Liver (tissue), 3 donors: ENCODE data around the gene REXO1.

Experiments
- SP1 ChIP-seq: IDR thresholded peaks from 2 replicates; pipeline ENCODE4 v1.6.1; 2018; ENCODE audit warnings: antibody characterized with exemption, mild to moderate bottlenecking
- TF ChIP-seq, protein P1 (sequence below): fragments of 150-350 bp; IDR thresholded peaks from 2 replicates; pipeline ENCODE4 v1.5.1; 2017; ENCODE audit warnings: improper control_type of control experiment, low read depth, low read length; ENCODE audit not compliant: missing input control
- TF ChIP-seq, protein P2 (sequence below): IDR thresholded peaks from 2 replicates; pipeline ENCODE4 v1.6.1; 2016; ENCODE audit warnings: antibody characterized with exemption
- TF ChIP-seq, protein P3 (sequence below): IDR thresholded peaks from 2 replicates; pipeline ENCODE4 v1.6.1; 2016; ENCODE audit warnings: antibody characterized with exemption, mild to moderate bottlenecking
- TF ChIP-seq, protein P4 (sequence below): IDR thresholded peaks from 2 replicates; pipeline ENCODE4 v1.6.1; 2016; ENCODE audit warnings: antibody characterized with exemption
- donor health status: healthy.
- donor health status: healthy.

DNA sequence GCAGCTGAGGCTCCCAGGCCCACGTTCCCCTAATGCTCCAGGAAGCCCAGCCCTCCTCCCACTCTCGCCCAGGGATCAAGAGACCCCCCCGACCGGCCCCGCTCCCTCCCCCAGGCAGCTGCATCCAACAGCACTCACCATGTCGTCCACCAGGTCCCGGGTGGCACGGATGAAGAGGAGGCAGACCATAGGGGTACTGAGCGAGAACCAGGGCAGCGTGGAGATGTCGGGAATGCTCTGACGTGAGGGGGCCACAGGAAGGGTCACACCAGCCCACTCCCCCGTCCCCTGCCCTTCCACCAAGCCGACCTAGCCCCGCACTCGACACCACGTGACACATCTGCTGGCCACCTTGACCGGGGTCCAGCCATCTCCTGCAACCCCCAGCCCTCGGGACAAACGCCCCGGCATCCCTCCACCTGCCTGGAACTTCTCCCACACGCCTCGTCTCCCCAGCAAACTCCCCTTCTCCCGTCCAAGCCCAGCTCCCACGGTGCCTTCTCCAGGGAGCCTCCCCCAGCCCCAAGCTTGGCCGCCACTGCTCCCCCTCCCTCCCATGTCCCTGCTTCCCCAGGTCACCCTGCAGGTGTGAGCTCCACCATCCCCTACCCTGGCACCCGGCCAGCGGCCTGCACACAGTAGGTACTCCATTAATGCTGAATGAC is 41.1 kb downstream of the REXO1 start:
- TF ChIP-seq, protein P1, sequence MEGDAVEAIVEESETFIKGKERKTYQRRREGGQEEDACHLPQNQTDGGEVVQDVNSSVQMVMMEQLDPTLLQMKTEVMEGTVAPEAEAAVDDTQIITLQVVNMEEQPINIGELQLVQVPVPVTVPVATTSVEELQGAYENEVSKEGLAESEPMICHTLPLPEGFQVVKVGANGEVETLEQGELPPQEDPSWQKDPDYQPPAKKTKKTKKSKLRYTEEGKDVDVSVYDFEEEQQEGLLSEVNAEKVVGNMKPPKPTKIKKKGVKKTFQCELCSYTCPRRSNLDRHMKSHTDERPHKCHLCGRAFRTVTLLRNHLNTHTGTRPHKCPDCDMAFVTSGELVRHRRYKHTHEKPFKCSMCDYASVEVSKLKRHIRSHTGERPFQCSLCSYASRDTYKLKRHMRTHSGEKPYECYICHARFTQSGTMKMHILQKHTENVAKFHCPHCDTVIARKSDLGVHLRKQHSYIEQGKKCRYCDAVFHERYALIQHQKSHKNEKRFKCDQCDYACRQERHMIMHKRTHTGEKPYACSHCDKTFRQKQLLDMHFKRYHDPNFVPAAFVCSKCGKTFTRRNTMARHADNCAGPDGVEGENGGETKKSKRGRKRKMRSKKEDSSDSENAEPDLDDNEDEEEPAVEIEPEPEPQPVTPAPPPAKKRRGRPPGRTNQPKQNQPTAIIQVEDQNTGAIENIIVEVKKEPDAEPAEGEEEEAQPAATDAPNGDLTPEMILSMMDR, result no peak
- no peak for TF ChIP-seq SP1
- TF ChIP-seq, protein P2, sequence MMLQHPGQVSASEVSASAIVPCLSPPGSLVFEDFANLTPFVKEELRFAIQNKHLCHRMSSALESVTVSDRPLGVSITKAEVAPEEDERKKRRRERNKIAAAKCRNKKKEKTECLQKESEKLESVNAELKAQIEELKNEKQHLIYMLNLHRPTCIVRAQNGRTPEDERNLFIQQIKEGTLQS, result no peak
- TF ChIP-seq, protein P3, sequence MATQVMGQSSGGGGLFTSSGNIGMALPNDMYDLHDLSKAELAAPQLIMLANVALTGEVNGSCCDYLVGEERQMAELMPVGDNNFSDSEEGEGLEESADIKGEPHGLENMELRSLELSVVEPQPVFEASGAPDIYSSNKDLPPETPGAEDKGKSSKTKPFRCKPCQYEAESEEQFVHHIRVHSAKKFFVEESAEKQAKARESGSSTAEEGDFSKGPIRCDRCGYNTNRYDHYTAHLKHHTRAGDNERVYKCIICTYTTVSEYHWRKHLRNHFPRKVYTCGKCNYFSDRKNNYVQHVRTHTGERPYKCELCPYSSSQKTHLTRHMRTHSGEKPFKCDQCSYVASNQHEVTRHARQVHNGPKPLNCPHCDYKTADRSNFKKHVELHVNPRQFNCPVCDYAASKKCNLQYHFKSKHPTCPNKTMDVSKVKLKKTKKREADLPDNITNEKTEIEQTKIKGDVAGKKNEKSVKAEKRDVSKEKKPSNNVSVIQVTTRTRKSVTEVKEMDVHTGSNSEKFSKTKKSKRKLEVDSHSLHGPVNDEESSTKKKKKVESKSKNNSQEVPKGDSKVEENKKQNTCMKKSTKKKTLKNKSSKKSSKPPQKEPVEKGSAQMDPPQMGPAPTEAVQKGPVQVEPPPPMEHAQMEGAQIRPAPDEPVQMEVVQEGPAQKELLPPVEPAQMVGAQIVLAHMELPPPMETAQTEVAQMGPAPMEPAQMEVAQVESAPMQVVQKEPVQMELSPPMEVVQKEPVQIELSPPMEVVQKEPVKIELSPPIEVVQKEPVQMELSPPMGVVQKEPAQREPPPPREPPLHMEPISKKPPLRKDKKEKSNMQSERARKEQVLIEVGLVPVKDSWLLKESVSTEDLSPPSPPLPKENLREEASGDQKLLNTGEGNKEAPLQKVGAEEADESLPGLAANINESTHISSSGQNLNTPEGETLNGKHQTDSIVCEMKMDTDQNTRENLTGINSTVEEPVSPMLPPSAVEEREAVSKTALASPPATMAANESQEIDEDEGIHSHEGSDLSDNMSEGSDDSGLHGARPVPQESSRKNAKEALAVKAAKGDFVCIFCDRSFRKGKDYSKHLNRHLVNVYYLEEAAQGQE, result no peak
- TF ChIP-seq, protein P4, sequence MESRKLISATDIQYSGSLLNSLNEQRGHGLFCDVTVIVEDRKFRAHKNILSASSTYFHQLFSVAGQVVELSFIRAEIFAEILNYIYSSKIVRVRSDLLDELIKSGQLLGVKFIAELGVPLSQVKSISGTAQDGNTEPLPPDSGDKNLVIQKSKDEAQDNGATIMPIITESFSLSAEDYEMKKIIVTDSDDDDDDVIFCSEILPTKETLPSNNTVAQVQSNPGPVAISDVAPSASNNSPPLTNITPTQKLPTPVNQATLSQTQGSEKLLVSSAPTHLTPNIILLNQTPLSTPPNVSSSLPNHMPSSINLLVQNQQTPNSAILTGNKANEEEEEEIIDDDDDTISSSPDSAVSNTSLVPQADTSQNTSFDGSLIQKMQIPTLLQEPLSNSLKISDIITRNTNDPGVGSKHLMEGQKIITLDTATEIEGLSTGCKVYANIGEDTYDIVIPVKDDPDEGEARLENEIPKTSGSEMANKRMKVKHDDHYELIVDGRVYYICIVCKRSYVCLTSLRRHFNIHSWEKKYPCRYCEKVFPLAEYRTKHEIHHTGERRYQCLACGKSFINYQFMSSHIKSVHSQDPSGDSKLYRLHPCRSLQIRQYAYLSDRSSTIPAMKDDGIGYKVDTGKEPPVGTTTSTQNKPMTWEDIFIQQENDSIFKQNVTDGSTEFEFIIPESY, result no peak
